GM12878 (cell line): ENCODE results near the gene DENND2C. TPM values are rescaled to one million over a fixed set of nuclear protein-coding genes. Genes with fewer than 3 reads are reported as not detected.

Experiments
- ATAC-seq: fragments of 200-7000 bp; cut with Tn5 transposase; 3 replicates; pipeline ENCODE4 v1.9.1; 2020; ENCODE audit warnings: mild to moderate bottlenecking, moderate library complexity
- BruUV-seq: library from RNA; stranded (reverse); fragments of 400-500 nt; replicated peaks from 2 replicates; lab custom pipeline; 2021; lab: Mats Ljungman, UMichigan
- CTCF ChIA-PET: fragments of 300-600 bp; sonication (Branson Sonifier 250); formaldehyde crosslinking; extraction: SDS; loops from one replicate; lab custom pipeline; 2021; ENCODE audit warnings: inconsistent platforms; lab: Yijun Ruan, JAX
- POLR2A ChIA-PET: fragments of 350-600 bp; formaldehyde crosslinking; extraction: SDS; loops from one replicate; lab custom pipeline; 2021; ENCODE audit warnings: inconsistent platforms; lab: Charles Lee
- RAD21 ChIA-PET: fragments of 300-600 bp; sonication (Branson Sonifier 250); formaldehyde crosslinking; loops from one replicate; lab custom pipeline; 2023; ENCODE audit warnings: antibody characterized with exemption; ENCODE audit not compliant: unreplicated experiment; lab: Charles Lee
- SMC1A ChIA-PET: fragments of 300-600 bp; sonication (Branson Sonifier 250); formaldehyde crosslinking; loops from one replicate; lab custom pipeline; 2023; ENCODE audit not compliant: unreplicated experiment, uncharacterized antibody; lab: Charles Lee
- DNase-seq: peaks from one replicate; pipeline ENCODE4 v3.0.0-alpha.2; 2011; ENCODE audit warnings: low read depth, low spot score
- FAIRE-seq: peaks from 3 replicates; lab custom pipeline; 2011; peaks lifted over from hg19 to GRCh38; lab: Jason Lieb, UNC
- H2AFZ ChIP-seq: 2 replicates; pipeline ENCODE4 v1.6.0; 2011; ENCODE audit warnings: low read depth, low read length, control low read depth; ENCODE audit not compliant: control insufficient read depth
- H3K27ac ChIP-seq: 2 replicates; pipeline ENCODE4 v1.5.1; 2011; ENCODE audit warnings: control low read depth; ENCODE audit not compliant: control insufficient read depth, insufficient read depth
- H3K27me3 ChIP-seq, 2 experiments: replicated peaks in 1 of 2; 2 replicates each; pipeline versions ENCODE4 v1.6.0 to v1.6.1; 2011; ENCODE audit warnings: low read length in 1 of 2; ENCODE audit not compliant: control insufficient read depth in 2 of 2, insufficient read depth in 2 of 2
- H3K36me3 ChIP-seq, 2 experiments: 2 replicates each; pipeline ENCODE4 v1.5.1; 2011; ENCODE audit warnings: low read length in 1 of 2; ENCODE audit not compliant: control insufficient read depth in 2 of 2, insufficient read depth in 2 of 2
- H3K4me1 ChIP-seq: 2 replicates; pipeline ENCODE4 v1.6.1; 2011; ENCODE audit warnings: mild to moderate bottlenecking, low read length, moderate library complexity, mixed read lengths; ENCODE audit not compliant: control insufficient read depth, insufficient read depth
- H3K4me2 ChIP-seq: 2 replicates; pipeline ENCODE4 v1.6.0; 2011; ENCODE audit warnings: control low read depth; ENCODE audit not compliant: control insufficient read depth, insufficient read depth
- H3K4me3 ChIP-seq: fragments of 200-600 bp; sonication (generic); 2 replicates; pipeline ENCODE4 v1.5.1; 2016
- H3K79me2 ChIP-seq: 2 replicates; pipeline ENCODE4 v1.6.0; 2011; ENCODE audit warnings: low read length; ENCODE audit not compliant: control insufficient read depth, insufficient read depth
- H3K9ac ChIP-seq: 2 replicates; pipeline ENCODE4 v1.8.0; 2011; ENCODE audit warnings: low read length, control low read depth, mixed read lengths; ENCODE audit not compliant: control insufficient read depth, insufficient read depth
- H3K9me3 ChIP-seq: replicated peaks from 3 replicates; pipeline ENCODE4 v1.5.1; 2011; ENCODE audit warnings: mild to moderate bottlenecking, low read length; ENCODE audit not compliant: control insufficient read depth, insufficient read depth
- H4K20me1 ChIP-seq: 2 replicates; pipeline ENCODE4 v1.6.0; 2011; ENCODE audit not compliant: control insufficient read depth, insufficient read depth
- CHD1 ChIP-seq: IDR thresholded peaks from 2 replicates; pipeline ENCODE4 v1.6.1; 2012; ENCODE audit warnings: low read depth, low read length, improper control_type of control experiment
- CREB1 ChIP-seq: IDR thresholded peaks from 2 replicates; pipeline ENCODE4 v1.6.1; 2012; ENCODE audit warnings: low read depth, mild to moderate bottlenecking, inconsistent platforms
- IKZF1 ChIP-seq: fragments of 450-650 bp; conservative IDR thresholded peaks from 2 replicates; pipeline ENCODE4 v1.6.1; 2017; ENCODE audit warnings: antibody characterized with exemption, mild to moderate bottlenecking
- KAT2A ChIP-seq: conservative IDR thresholded peaks from 2 replicates; pipeline ENCODE4 v1.6.1; 2011; ENCODE audit warnings: low read depth, low read length; ENCODE audit not compliant: control insufficient read depth
- MEF2A ChIP-seq: IDR thresholded peaks from 2 replicates; pipeline ENCODE4 v1.6.1; 2011; ENCODE audit warnings: low read depth, mild to moderate bottlenecking, low read length, moderate library complexity; ENCODE audit not compliant: insufficient read depth
- NFXL1 ChIP-seq: fragments of 450-650 bp; IDR thresholded peaks from 2 replicates; pipeline ENCODE4 v1.6.1; 2017; ENCODE audit warnings: antibody characterized with exemption, mild to moderate bottlenecking, borderline replicate concordance
- NR2C1 ChIP-seq: fragments of 450-650 bp; IDR thresholded peaks from 2 replicates; pipeline ENCODE4 v1.6.1; 2017; ENCODE audit warnings: antibody characterized with exemption, mild to moderate bottlenecking, moderate library complexity
- POU2F2 ChIP-seq: IDR thresholded peaks from 3 replicates; pipeline ENCODE4 v1.6.1; 2011; ENCODE audit warnings: low read depth, mild to moderate bottlenecking, low read length, borderline replicate concordance
- RCOR1 ChIP-seq: conservative IDR thresholded peaks from 2 replicates; pipeline ENCODE4 v1.6.1; 2012; ENCODE audit warnings: low read depth, low read length, improper control_type of control experiment
- SIX5 ChIP-seq: IDR thresholded peaks from 2 replicates; pipeline ENCODE4 v1.6.1; 2011; ENCODE audit warnings: mild to moderate bottlenecking, low read depth, low read length, moderate library complexity; ENCODE audit not compliant: severe bottlenecking
- SMARCA5 ChIP-seq: fragments of 450-650 bp; IDR thresholded peaks from 2 replicates; pipeline ENCODE4 v1.6.1; 2017; ENCODE audit warnings: mild to moderate bottlenecking
- SREBF2 ChIP-seq: IDR thresholded peaks from 2 replicates; pipeline ENCODE4 v1.6.1; 2012; ENCODE audit warnings: mild to moderate bottlenecking, low read length
- TAF1 ChIP-seq: IDR thresholded peaks from 2 replicates; pipeline ENCODE4 v1.6.1; 2011; ENCODE audit warnings: mild to moderate bottlenecking, low read depth, low read length, borderline replicate concordance
- TBL1XR1 ChIP-seq: IDR thresholded peaks from 2 replicates; pipeline ENCODE4 v1.6.1; 2012; ENCODE audit warnings: low read depth, low read length, improper control_type of control experiment
- TCF12 ChIP-seq: IDR thresholded peaks from 2 replicates; pipeline ENCODE4 v1.6.1; 2011; ENCODE audit warnings: low read depth, mild to moderate bottlenecking, low read length
- WGBS: methylation state at CpG from one replicate; pipeline ENCODE4 v1.1.6; 2016; ENCODE audit warnings: low lambda C conversion rate; ENCODE audit not compliant: insufficient replicate concordance, insufficient coverage; ENCODE audit errors: missing lambda C conversion rate; 5-methylcytosine and 5-hydroxymethylcytosine counted together
- in situ Hi-C: fragments of 300-500 bp; cut with MboI; formaldehyde crosslinking; loops from 9 replicates; pipeline ENCODE4 v1.14.3; 2018; ENCODE audit warnings: mixed read lengths
- intact Hi-C: fragments of 100-400 bp; cut with micrococcal nuclease; formaldehyde crosslinking; loops from one replicate; pipeline ENCODE4 v1.14.2; 2022; ENCODE audit not compliant: unreplicated experiment
- polyA plus RNA-seq, 11 experiments: library from polyadenylated mRNA; depleted of rRNA in 4 of 11; unstranded in 6 of 11; stranded (reverse) in 5 of 11; fragments of >200 nt; fragmentation: Nextera tagmentation in 4 of 11; fragmentation: Illumina TruSeq in 1 of 11; extraction: Ambion mirVana in 4 of 11; extraction: Trizol in 1 of 11; gene quantifications; 1 replicate in 1 of 11; 2 replicates in 10 of 11; pipeline versions ENCODE4 v1.2.1 to v1.2.3, GENCODE V29; 2011 to 2016; ENCODE audit warnings: inconsistent platforms in 2 of 11, missing spikeins in 2 of 11, low read depth in 1 of 11
- total RNA-seq, 4 experiments: library from RNA; depleted of rRNA in 3 of 4; stranded (reverse); fragments of >200 nt in 3 of 4; fragmentation: Illumina TruSeq in 1 of 4; extraction: Trizol in 1 of 4; gene quantifications; 2 replicates each; pipeline versions ENCODE4 v1.2.1 to v1.2.3, GENCODE V29; 2013 to 2021
- TF ChIP-seq, protein P1 (sequence below): fragments of 150-350 bp; IDR thresholded peaks from 2 replicates; pipeline ENCODE4 v1.6.1; 2014; ENCODE audit warnings: mild to moderate bottlenecking, low read depth, low read length
- TF ChIP-seq, protein P2 (sequence below): fragments of 450-650 bp; IDR thresholded peaks from 2 replicates; pipeline ENCODE4 v1.6.1; 2014; ENCODE audit warnings: mild to moderate bottlenecking

The DENND2C gene
- total and polyA plus RNA-seq, 10 of the 15 experiments (the other 5 are each of a cell fraction or from before 2014, with no cell fraction given), result 0.01 to 0.10 (median 0.06) TPM; not detected in 3

DNA sequence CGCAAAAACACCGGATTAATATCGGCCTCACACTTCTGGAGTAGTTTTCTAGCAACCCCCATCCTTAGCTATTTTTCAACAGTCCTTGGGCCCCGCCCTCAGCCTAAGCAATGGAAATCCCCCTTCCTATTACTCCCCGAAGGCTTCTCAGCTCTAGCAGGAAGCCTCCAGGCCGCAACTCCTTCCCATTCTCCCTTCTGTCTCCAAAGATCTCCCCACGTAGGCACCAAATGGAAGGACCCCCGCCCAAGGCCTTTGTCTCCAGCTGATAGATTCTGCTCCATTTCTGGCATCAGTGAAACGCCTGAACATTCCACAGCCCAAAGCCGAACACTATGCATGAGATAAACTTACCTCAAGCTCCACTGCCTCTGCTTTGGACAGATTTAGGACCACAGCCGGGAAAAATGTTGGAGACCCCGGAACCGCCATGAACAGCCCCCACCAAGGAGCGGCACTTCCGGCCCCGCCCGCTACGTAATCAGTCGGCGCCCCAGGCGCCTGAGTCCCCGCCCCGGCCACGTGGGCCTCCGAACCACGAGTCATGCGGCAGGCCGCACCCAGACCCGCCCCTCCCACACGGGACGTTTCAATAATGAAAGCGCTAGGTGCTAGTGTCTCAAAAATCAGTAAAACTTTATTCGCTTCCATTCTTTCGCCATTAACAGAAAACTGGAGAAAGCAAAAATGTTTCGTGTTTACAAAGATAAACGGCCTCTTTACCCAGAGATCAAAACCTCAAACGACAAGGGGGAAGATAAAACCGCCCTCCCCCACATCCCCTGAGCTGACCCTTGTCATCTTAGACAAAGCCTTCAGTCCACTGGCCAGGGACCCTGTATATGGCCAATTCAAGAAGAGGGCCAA lies 46.7 kb upstream of the DENND2C start, which contains the start of gene NRAS:
Gene NRAS, minus strand, starts transcription at position 468 of the 867 bp plus-strand sequence. CDS start 611 bp downstream, outside the sequence.
- BruUV-seq, result no TSS peak
- in situ Hi-C loops, result no loop called here
- Histone ChIP-seq H3K36me3 (peaks cover 9 to 23% of the 10 kb centered on the region in 2 experiments), H4K20me1 (no peaks in the 10 kb centered on the region), H3K4me1 (no peaks in the 10 kb centered on the region), H3K9me3 (no peaks in the 10 kb centered on the region), H3K9ac (peak within 1 kb of the TSS; percentile 98), H2AFZ (peak within 1 kb of the TSS; percentile 76), H3K79me2 (peaks cover 28% of the 10 kb centered on the region), H3K27ac (peak within 1 kb of the TSS; percentile 98), H3K4me3 (peak within 1 kb of the TSS; percentile 93), H3K27me3 (no peaks in the 10 kb centered on the region), H3K4me2 (peak within 1 kb of the TSS; percentile 85)
- ChIA-PET POLR2A (interaction anchor here (1.0 to 5.1 kb wide), 8 partner anchors 28 to 205 kb away, joined by 3 to 36 read pairs (median 4); partner anchors contain the start of genes CSDE1, SIKE1 and TRIM33), CTCF (interaction anchor here (0.6 to 1.6 kb wide), 10 partner anchors 10 to 397 kb away, joined by 3 to 5 read pairs (median 4); partner anchors contain the start of gene BCAS2), RAD21 (interaction anchor here (0.6 to 1.4 kb wide), 7 partner anchors 35 to 66 kb away, joined by 3 to 5 read pairs (median 3); partner anchors contain the start of genes CSDE1, DENND2C and SIKE1), SMC1A (interaction anchor here (0.7 to 3.3 kb wide), 11 partner anchors 9 to 397 kb away, joined by 3 to 24 read pairs (median 6); partner anchors contain the start of genes BCAS2, CSDE1 and SIKE1)
- intact Hi-C loops, result loop anchor here (2.0 kb wide), 1 partner anchor 40 kb away; the partner anchor contains the start of gene CSDE1
- ATAC-seq (peak; percentile 96), DNase-seq (peak; percentile 56), FAIRE-seq (peak; percentile 38)
- WGBS, result under 1% methylated on average over 38 of the region's 38 CpGs
- TF ChIP-seq, protein P1, sequence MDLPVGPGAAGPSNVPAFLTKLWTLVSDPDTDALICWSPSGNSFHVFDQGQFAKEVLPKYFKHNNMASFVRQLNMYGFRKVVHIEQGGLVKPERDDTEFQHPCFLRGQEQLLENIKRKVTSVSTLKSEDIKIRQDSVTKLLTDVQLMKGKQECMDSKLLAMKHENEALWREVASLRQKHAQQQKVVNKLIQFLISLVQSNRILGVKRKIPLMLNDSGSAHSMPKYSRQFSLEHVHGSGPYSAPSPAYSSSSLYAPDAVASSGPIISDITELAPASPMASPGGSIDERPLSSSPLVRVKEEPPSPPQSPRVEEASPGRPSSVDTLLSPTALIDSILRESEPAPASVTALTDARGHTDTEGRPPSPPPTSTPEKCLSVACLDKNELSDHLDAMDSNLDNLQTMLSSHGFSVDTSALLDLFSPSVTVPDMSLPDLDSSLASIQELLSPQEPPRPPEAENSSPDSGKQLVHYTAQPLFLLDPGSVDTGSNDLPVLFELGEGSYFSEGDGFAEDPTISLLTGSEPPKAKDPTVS, result no peak
- TF ChIP-seq TAF1, result peak; percentile 65; the same call in 1 of the 2 replicates
- TF ChIP-seq POU2F2, result peak; percentile 66; the same call in 2 of the 3 replicates
- TF ChIP-seq, protein P2, sequence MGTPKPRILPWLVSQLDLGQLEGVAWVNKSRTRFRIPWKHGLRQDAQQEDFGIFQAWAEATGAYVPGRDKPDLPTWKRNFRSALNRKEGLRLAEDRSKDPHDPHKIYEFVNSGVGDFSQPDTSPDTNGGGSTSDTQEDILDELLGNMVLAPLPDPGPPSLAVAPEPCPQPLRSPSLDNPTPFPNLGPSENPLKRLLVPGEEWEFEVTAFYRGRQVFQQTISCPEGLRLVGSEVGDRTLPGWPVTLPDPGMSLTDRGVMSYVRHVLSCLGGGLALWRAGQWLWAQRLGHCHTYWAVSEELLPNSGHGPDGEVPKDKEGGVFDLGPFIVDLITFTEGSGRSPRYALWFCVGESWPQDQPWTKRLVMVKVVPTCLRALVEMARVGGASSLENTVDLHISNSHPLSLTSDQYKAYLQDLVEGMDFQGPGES, result no peak
- TF ChIP-seq MEF2A, result no peak
- no peak for TF ChIP-seq CHD1
- no peak for TF ChIP-seq NFXL1
- TF ChIP-seq RCOR1, result no peak
- peak; percentile 75 for TF ChIP-seq IKZF1
- peak; percentile 41 for TF ChIP-seq SIX5
- TF ChIP-seq NR2C1, result no peak
- no peak for TF ChIP-seq KAT2A
- 0 out of 2 replicates have a peak, but pooled peaks have one; percentile 16 for TF ChIP-seq TCF12
- TF ChIP-seq SREBF2, result no peak
- peak; percentile 98 for TF ChIP-seq CREB1
- peak; percentile 79; the same call in 1 of the 2 replicates for TF ChIP-seq TBL1XR1
- peak; percentile 92 for TF ChIP-seq SMARCA5
